Ishikawa (cell line): Measurements from ENCODE around the gene DPH1.

Experiments
- CEBPB ChIP-seq: IDR thresholded peaks from 2 replicates; pipeline ENCODE4 v1.6.1; 2012
- CREB1 ChIP-seq: IDR thresholded peaks from 2 replicates; pipeline ENCODE4 v1.6.1; 2012; ENCODE audit warnings: low read depth
- EGR1 ChIP-seq: IDR thresholded peaks from 2 replicates; pipeline ENCODE4 v1.6.1; 2012
- EP300 ChIP-seq: IDR thresholded peaks from 2 replicates; pipeline ENCODE4 v1.6.1; 2012; ENCODE audit warnings: borderline replicate concordance
- FOXM1 ChIP-seq: IDR thresholded peaks from 2 replicates; pipeline ENCODE4 v1.6.1; 2012; ENCODE audit warnings: low read depth, borderline replicate concordance
- NFIC ChIP-seq: IDR thresholded peaks from 2 replicates; pipeline ENCODE4 v1.6.1; 2012
- RAD21 ChIP-seq: IDR thresholded peaks from 2 replicates; pipeline ENCODE4 v1.6.1; 2012; ENCODE audit warnings: low read depth
- REST ChIP-seq: IDR thresholded peaks from 2 replicates; pipeline ENCODE4 v1.6.1; 2012; ENCODE audit warnings: low read depth, mild to moderate bottlenecking
- TAF1 ChIP-seq: IDR thresholded peaks from 2 replicates; pipeline ENCODE4 v1.6.1; 2012; ENCODE audit warnings: low read depth, mild to moderate bottlenecking
- TCF12 ChIP-seq: IDR thresholded peaks from 2 replicates; pipeline ENCODE4 v1.6.1; 2012; ENCODE audit warnings: low read depth
- TEAD4 ChIP-seq: IDR thresholded peaks from 2 replicates; pipeline ENCODE4 v1.6.1; 2012
- YY1 ChIP-seq: IDR thresholded peaks from 2 replicates; pipeline ENCODE4 v1.6.1; 2012; ENCODE audit warnings: low read depth
- ZBTB7A ChIP-seq: IDR thresholded peaks from 2 replicates; pipeline ENCODE4 v1.6.1; 2012; ENCODE audit warnings: low read depth
- TF ChIP-seq, protein P1 (sequence below): IDR thresholded peaks from 2 replicates; pipeline ENCODE4 v1.6.1; 2012
- TF ChIP-seq, protein P2 (sequence below): IDR thresholded peaks from 2 replicates; pipeline ENCODE4 v1.6.1; 2012

DPH1 gene

DNA sequence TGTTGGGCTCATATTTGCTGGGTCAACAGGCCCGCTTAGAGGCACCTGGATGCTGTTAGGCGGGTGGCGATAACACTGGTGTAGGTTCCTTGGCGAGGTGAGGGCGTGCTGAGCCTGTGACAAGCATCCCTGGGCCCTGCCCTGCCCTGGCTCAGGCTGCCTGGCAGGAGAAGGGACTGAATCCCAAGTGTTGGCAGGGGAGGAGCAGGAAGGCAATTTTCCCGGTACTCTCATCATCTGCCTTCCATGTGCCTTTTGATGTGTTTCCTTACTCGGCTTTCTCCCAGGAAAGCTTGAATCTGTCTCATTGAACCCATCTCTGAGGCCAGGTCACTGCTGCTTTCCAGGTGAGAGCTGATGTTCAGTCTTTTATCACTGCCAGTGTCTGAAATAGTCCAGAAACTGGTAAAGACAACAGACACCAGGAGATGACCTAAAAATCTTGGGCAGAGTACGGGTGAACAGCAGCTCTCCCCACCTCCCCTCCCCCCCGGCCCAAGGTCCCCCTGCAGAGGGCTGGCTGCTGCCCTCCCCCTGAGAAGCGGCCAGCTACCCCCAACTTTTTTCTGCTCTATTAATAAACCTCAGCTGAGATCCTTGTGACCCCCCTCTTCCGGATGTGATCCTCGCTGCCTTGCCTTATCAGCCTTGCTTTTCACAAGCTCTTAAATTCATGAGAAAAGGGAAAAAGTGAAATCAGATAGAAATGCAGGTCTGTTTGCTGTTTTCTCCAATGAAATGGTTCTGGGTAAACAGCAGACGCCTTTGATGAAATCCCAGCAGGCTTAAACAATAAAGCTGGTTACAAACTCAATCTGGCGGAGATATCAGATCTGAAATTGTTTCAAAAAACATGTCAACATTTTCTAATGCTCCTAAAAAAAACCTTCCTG is 33.8 kb upstream of the DPH1 start:
- TF ChIP-seq RAD21 (no peak), ZBTB7A (no peak), CREB1 (no peak), TEAD4 (no peak)

GRCh38 chr17:1996800-1997288 is 33.1 kb upstream of the DPH1 start:
- no peak for TF ChIP-seq RAD21
- TF ChIP-seq CEBPB: no peak
- TF ChIP-seq NFIC: no peak
- TF ChIP-seq TEAD4: no peak
- no peak for TF ChIP-seq TCF12
- TF ChIP-seq CREB1: no peak
- TF ChIP-seq ZBTB7A: no peak
- TF ChIP-seq, protein P1, sequence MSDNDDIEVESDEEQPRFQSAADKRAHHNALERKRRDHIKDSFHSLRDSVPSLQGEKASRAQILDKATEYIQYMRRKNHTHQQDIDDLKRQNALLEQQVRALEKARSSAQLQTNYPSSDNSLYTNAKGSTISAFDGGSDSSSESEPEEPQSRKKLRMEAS: no peak
- TF ChIP-seq YY1: no peak
- TF ChIP-seq, protein P2, sequence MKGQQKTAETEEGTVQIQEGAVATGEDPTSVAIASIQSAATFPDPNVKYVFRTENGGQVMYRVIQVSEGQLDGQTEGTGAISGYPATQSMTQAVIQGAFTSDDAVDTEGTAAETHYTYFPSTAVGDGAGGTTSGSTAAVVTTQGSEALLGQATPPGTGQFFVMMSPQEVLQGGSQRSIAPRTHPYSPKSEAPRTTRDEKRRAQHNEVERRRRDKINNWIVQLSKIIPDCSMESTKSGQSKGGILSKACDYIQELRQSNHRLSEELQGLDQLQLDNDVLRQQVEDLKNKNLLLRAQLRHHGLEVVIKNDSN: no peak
- TF ChIP-seq EP300: no peak
- TF ChIP-seq EGR1: no peak

GRCh38 chr17:1997289-1997926 is 32.5 kb upstream of the DPH1 start:
- TF ChIP-seq CREB1 (no peak), ZBTB7A (no peak), TEAD4 (no peak), TAF1 (no peak), YY1 (no peak), REST (no peak)
- TF ChIP-seq, protein P2: no peak
- TF ChIP-seq, protein P1: no peak

GRCh38 chr17:1997927-1998742 is 31.8 kb upstream of the DPH1 start:
- no peak for TF ChIP-seq YY1
- no peak for TF ChIP-seq TEAD4
- TF ChIP-seq TCF12: no peak
- TF ChIP-seq EGR1: no peak
- no peak for TF ChIP-seq CREB1
- no peak for TF ChIP-seq CEBPB

GRCh38 chr17:1999557-2000251 is 30.2 kb upstream of the DPH1 start:
- TF ChIP-seq CEBPB (no peak), FOXM1 (no peak), TAF1 (no peak)
- TF ChIP-seq, protein P2: no peak

DNA sequence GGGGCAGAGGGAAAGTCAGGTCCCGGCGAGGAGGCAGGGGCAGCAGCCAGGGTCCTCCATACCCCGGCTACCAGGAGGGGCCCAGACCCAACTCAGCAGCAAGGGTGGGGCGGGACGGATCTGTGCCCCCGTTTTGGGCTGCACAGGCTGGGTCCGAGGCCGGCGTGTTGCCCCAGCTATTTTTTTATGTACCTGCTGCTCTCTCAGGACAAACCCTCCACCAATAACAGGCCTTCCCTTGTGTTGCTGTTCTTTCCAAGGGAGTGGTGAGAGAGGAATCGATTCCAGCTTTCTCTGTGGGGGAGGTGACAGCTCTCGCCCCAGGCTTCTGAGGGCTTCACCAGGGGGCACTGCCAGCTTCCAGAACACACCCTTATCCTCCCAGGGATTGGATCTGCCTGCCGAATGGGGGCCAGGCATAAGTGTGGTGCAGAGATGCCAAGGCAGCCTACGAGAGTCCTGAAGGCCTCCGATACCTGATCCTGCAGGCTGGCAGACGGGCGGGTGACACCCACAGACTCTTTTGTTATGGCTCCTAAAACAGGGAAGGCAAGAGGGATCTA is 27.1 kb upstream of the DPH1 start:
- TF ChIP-seq REST: no peak
- TF ChIP-seq, protein P2: no peak
- no peak for TF ChIP-seq NFIC
- no peak for TF ChIP-seq TCF12
- no peak for TF ChIP-seq ZBTB7A
- no peak for TF ChIP-seq FOXM1
- TF ChIP-seq YY1: no peak
- TF ChIP-seq TEAD4: no peak
- no peak for TF ChIP-seq EP300
- no peak for TF ChIP-seq TAF1
- TF ChIP-seq CREB1: no peak
- TF ChIP-seq, protein P1: no peak
- no peak for TF ChIP-seq RAD21
- no peak for TF ChIP-seq EGR1
- TF ChIP-seq CEBPB: no peak
